GM23338 (cell line): ENCODE measurements around the gene SLC2A13. TPM values are rescaled to one million over a fixed set of nuclear protein-coding genes. Genes with fewer than 3 reads are reported as not detected.

Experiments
- ATAC-seq: fragments of 200-7000 bp; cut with Tn5 transposase; 3 replicates; pipeline ENCODE4 v1.9.1; 2020
- DNase-seq: peaks from one replicate; pipeline ENCODE4 v3.0.0-alpha.2; 2015; ENCODE audit warnings: low spot score
- H2AFZ ChIP-seq: fragments of 200-600 bp; sonication (generic); 2 replicates; pipeline ENCODE4 v1.8.0; 2016; ENCODE audit warnings: antibody characterized with exemption, mild to moderate bottlenecking, moderate library complexity
- H3F3A ChIP-seq: fragments of 200-600 bp; sonication (generic); replicated peaks from 2 replicates; pipeline ENCODE4 v1.8.0; 2017; ENCODE audit warnings: antibody characterized with exemption, mixed run types, low read depth
- H3K27ac ChIP-seq: fragments of 200-600 bp; sonication (generic); 2 replicates; pipeline ENCODE4 v1.6.1; 2016; ENCODE audit warnings: low read depth
- H3K27me3 ChIP-seq: fragments of 200-600 bp; sonication (generic); 2 replicates; pipeline ENCODE4 v1.8.0; 2016; ENCODE audit warnings: mild to moderate bottlenecking, mixed run types, moderate library complexity; ENCODE audit not compliant: insufficient read depth
- H3K36me3 ChIP-seq: fragments of 200-600 bp; sonication (generic); 2 replicates; pipeline ENCODE4 v1.8.0; 2016; ENCODE audit warnings: mild to moderate bottlenecking; ENCODE audit not compliant: insufficient read depth
- H3K4me1 ChIP-seq: fragments of 200-600 bp; sonication (generic); 2 replicates; pipeline ENCODE4 v1.8.0; 2016; ENCODE audit warnings: mild to moderate bottlenecking, moderate library complexity; ENCODE audit not compliant: insufficient read depth
- H3K4me2 ChIP-seq: fragments of 200-600 bp; sonication (generic); 2 replicates; pipeline ENCODE4 v1.7.1; 2017; ENCODE audit warnings: mixed run types
- H3K4me3 ChIP-seq: fragments of 200-600 bp; sonication (generic); 2 replicates; pipeline ENCODE4 v1.6.1; 2016; ENCODE audit warnings: mixed run types
- H3K79me2 ChIP-seq: fragments of 200-600 bp; sonication (generic); replicated peaks from 2 replicates; pipeline ENCODE4 v1.8.0; 2017; ENCODE audit warnings: mild to moderate bottlenecking; ENCODE audit not compliant: insufficient read depth
- H3K9me2 ChIP-seq: fragments of 200-600 bp; sonication (generic); 2 replicates; pipeline ENCODE4 v1.8.0; 2017; ENCODE audit not compliant: insufficient read depth
- H4K20me1 ChIP-seq: fragments of 200-600 bp; sonication (generic); replicated peaks from 2 replicates; pipeline ENCODE4 v1.8.0; 2017; ENCODE audit warnings: mild to moderate bottlenecking; ENCODE audit not compliant: insufficient read depth
- H3K27ac Mint-ChIP-seq: 2 replicates; pipeline ENCODE4 v1.8.0; 2020; ENCODE audit warnings: inconsistent platforms, mild to moderate bottlenecking, moderate library complexity, mixed read lengths
- H3K27me3 Mint-ChIP-seq: 3 replicates; pipeline ENCODE4 v1.8.0; 2022; ENCODE audit warnings: low read depth, mild to moderate bottlenecking, moderate library complexity, mixed read lengths, inconsistent platforms; ENCODE audit not compliant: insufficient read depth, poor library complexity
- H3K36me3 Mint-ChIP-seq: 3 replicates; pipeline ENCODE4 v1.8.0; 2021; ENCODE audit warnings: low read depth, mild to moderate bottlenecking, inconsistent platforms, moderate library complexity, mixed read lengths
- H3K4me1 Mint-ChIP-seq: 3 replicates; pipeline ENCODE4 v1.8.0; 2020; ENCODE audit warnings: mild to moderate bottlenecking, inconsistent platforms, mixed read lengths
- H3K4me3 Mint-ChIP-seq: 3 replicates; pipeline ENCODE4 v1.8.0; 2021; ENCODE audit warnings: moderate library complexity, mild to moderate bottlenecking, inconsistent platforms, mixed read lengths
- H3K9me3 Mint-ChIP-seq: 3 replicates; pipeline ENCODE4 v1.8.0; 2020; ENCODE audit warnings: moderate library complexity, mild to moderate bottlenecking, inconsistent platforms, mixed read lengths
- CREB1 ChIP-seq: fragments of 250-450 bp; sonication (Bioruptor Pico); IDR thresholded peaks from 2 replicates; pipeline ENCODE4 v1.5.0; 2020; ENCODE audit warnings: low read depth, mild to moderate bottlenecking, moderate library complexity
- ETS1 ChIP-seq: IDR thresholded peaks from 2 replicates; pipeline ENCODE4 v1.6.1; 2016; ENCODE audit warnings: antibody characterized with exemption
- EZH2 ChIP-seq: fragments of 200-600 bp; sonication (generic); IDR thresholded peaks from one replicate; pipeline ENCODE4 v1.8.0; 2017; ENCODE audit warnings: antibody characterized with exemption, mild to moderate bottlenecking, low read depth; ENCODE audit not compliant: unreplicated experiment
- EZH2phosphoT487 ChIP-seq: fragments of 200-600 bp; sonication (generic); IDR thresholded peaks from one replicate; pipeline ENCODE4 v1.8.1; 2018; ENCODE audit warnings: antibody characterized with exemption; ENCODE audit not compliant: unreplicated experiment
- JUNB ChIP-seq: IDR thresholded peaks from one replicate; pipeline ENCODE4 v1.6.1; 2016; ENCODE audit warnings: antibody characterized with exemption; ENCODE audit not compliant: unreplicated experiment
- NANOG ChIP-seq: IDR thresholded peaks from 2 replicates; pipeline ENCODE4 v1.6.1; 2016; ENCODE audit warnings: antibody characterized with exemption, borderline replicate concordance
- POLR2AphosphoS5 ChIP-seq: IDR thresholded peaks from 2 replicates; pipeline ENCODE4 v1.6.1; 2016; ENCODE audit warnings: antibody characterized with exemption, low read depth
- REST ChIP-seq: IDR thresholded peaks from one replicate; pipeline ENCODE4 v1.6.1; 2018; ENCODE audit warnings: antibody characterized with exemption; ENCODE audit not compliant: unreplicated experiment
- STAT1 ChIP-seq: IDR thresholded peaks from one replicate; pipeline ENCODE4 v1.6.1; 2016; ENCODE audit warnings: antibody characterized with exemption; ENCODE audit not compliant: unreplicated experiment
- ZNF114 ChIP-seq: fragments of 250-450 bp; sonication (Bioruptor Pico); IDR thresholded peaks from 2 replicates; pipeline ENCODE4 v1.5.0; 2020; ENCODE audit warnings: mild to moderate bottlenecking, moderate library complexity
- ZNF331 ChIP-seq: fragments of 250-450 bp; sonication (Bioruptor Pico); IDR thresholded peaks from 2 replicates; pipeline ENCODE4 v1.5.0; 2020; ENCODE audit warnings: low read depth, mild to moderate bottlenecking, moderate library complexity
- ZNF462 ChIP-seq: fragments of 250-450 bp; sonication (Bioruptor Pico); IDR thresholded peaks from 2 replicates; pipeline ENCODE4 v1.5.0; 2020; ENCODE audit warnings: mild to moderate bottlenecking, moderate library complexity
- polyA plus RNA-seq: library from polyadenylated mRNA; unstranded; fragments of >200 nt; fragmentation: Nextera tagmentation; extraction: Ambion mirVana; gene quantifications from 2 replicates; pipeline ENCODE4 v1.2.1, GENCODE V29; 2016
- total RNA-seq: library from RNA; depleted of rRNA; stranded (reverse); fragments of >200 nt; shearing (Covaris generic); gene quantifications from 2 replicates; pipeline ENCODE4 v1.2.3, GENCODE V29; 2014
- TF ChIP-seq, protein P1 (sequence below), 2 experiments: fragments of 200-600 bp in 1 of 2; sonication (generic) in 1 of 2; conservative IDR thresholded peaks; 2 replicates each; pipeline versions ENCODE4 v1.5.1 to v1.6.1; 2016 to 2017; ENCODE audit warnings: antibody characterized with exemption in 2 of 2, low read depth in 2 of 2, mild to moderate bottlenecking in 2 of 2, moderate library complexity in 1 of 2

SLC2A13 gene
- total and polyA plus RNA-seq, 2 experiments from 2014 or later, result 6.8 to 22.7 TPM

GRCh38 chr12:39846971-39847650 is 258.8 kb downstream of the SLC2A13 start:
- H3K36me3 Mint-ChIP-seq, result no peaks in the 10 kb centered on the region
- no peak overlapping the region for H2AFZ ChIP-seq
- H3K27me3 ChIP-seq, result no peaks in the 10 kb centered on the region
- H3K4me3 Mint-ChIP-seq, result no peak overlapping the region
- H3K4me2 ChIP-seq, result no peak overlapping the region
- H3K27me3 Mint-ChIP-seq, result peaks cover 2% of the 10 kb centered on the region
- no peaks in the 10 kb centered on the region for H3K36me3 ChIP-seq
- no peak overlapping the region for H3K27ac Mint-ChIP-seq
- no peaks in the 10 kb centered on the region for H4K20me1 ChIP-seq
- TF ChIP-seq STAT1 (no peak), NANOG (no peak), ZNF114 (no peak), REST (no peak), CREB1 (CRISPR knock-in tag) (no peak), POLR2AphosphoS5 (no peak), EZH2phosphoT487 (no peak), EZH2 (no peak), ZNF462 (CRISPR knock-in tag) (no peak), ETS1 (no peak), ZNF331 (CRISPR knock-in tag) (no peak), JUNB (no peak)
- TF ChIP-seq, protein P1, sequence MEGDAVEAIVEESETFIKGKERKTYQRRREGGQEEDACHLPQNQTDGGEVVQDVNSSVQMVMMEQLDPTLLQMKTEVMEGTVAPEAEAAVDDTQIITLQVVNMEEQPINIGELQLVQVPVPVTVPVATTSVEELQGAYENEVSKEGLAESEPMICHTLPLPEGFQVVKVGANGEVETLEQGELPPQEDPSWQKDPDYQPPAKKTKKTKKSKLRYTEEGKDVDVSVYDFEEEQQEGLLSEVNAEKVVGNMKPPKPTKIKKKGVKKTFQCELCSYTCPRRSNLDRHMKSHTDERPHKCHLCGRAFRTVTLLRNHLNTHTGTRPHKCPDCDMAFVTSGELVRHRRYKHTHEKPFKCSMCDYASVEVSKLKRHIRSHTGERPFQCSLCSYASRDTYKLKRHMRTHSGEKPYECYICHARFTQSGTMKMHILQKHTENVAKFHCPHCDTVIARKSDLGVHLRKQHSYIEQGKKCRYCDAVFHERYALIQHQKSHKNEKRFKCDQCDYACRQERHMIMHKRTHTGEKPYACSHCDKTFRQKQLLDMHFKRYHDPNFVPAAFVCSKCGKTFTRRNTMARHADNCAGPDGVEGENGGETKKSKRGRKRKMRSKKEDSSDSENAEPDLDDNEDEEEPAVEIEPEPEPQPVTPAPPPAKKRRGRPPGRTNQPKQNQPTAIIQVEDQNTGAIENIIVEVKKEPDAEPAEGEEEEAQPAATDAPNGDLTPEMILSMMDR (conservative IDR thresholded peaks at IDR 0.05; ENCODE audit: low read depth in 2 of 2), result no peak
- H3K9me2 ChIP-seq, result no peaks in the 10 kb centered on the region
- H3K9me3 Mint-ChIP-seq, result no peaks in the 10 kb centered on the region
- H3K79me2 ChIP-seq, result no peaks in the 10 kb centered on the region
- H3F3A ChIP-seq, result no peaks in the 10 kb centered on the region
- H3K4me1 ChIP-seq, result no peaks in the 10 kb centered on the region
- DNase-seq (peak; percentile 22), ATAC-seq (peak; percentile 52)
- H3K4me1 Mint-ChIP-seq, result peaks cover 5% of the 10 kb centered on the region
- H3K4me3 ChIP-seq, result no peak overlapping the region
- no peak overlapping the region for H3K27ac ChIP-seq
